Measurements from ENCODE around the gene GART. TPM values are rescaled to one million over a fixed set of nuclear protein-coding genes. Genes with fewer than 3 reads are reported as not detected.
A peak's percentile ranks its signal among the peaks of the same experiment; 100 is the strongest.

Gene GART
- total RNA-seq, 1 donor from 2014 or later, result 139 TPM

- Mint-ChIP-seq H3K27me3 (ENCODE audit: low read depth) (peaks cover 12% of the 10 kb centered on the region), H3K4me3 (peak within 1 kb of the TSS; percentile 88), H3K36me3 (ENCODE audit: low read depth) (no peaks in the 10 kb centered on the region), H3K27ac (ENCODE audit: unreplicated experiment) (peak within 1 kb of the TSS; percentile 93), H3K9me3 (no peaks in the 10 kb centered on the region), H3K4me1 (peaks cover 12% of the 10 kb centered on the region)
- TF ChIP-seq, protein P1, sequence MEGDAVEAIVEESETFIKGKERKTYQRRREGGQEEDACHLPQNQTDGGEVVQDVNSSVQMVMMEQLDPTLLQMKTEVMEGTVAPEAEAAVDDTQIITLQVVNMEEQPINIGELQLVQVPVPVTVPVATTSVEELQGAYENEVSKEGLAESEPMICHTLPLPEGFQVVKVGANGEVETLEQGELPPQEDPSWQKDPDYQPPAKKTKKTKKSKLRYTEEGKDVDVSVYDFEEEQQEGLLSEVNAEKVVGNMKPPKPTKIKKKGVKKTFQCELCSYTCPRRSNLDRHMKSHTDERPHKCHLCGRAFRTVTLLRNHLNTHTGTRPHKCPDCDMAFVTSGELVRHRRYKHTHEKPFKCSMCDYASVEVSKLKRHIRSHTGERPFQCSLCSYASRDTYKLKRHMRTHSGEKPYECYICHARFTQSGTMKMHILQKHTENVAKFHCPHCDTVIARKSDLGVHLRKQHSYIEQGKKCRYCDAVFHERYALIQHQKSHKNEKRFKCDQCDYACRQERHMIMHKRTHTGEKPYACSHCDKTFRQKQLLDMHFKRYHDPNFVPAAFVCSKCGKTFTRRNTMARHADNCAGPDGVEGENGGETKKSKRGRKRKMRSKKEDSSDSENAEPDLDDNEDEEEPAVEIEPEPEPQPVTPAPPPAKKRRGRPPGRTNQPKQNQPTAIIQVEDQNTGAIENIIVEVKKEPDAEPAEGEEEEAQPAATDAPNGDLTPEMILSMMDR (conservative IDR thresholded peaks at IDR 0.05), result no peak
- peak; percentile 94 for DNase-seq (ENCODE audit: low read depth, low spot score)
Observed at GRCh38 chr21:33491373-33492102, 50.4 kb downstream of the GART start, which contains the start of gene DNAJC28. TSS of gene DNAJC28 (minus strand) at chr21:33491716. CDS start at chr21:33489393, 2,323 bp downstream.

GRCh38 chr21:33490991-33491372, 50.9 kb downstream of the GART start:
- no peak overlapping the region for H3K27ac Mint-ChIP-seq (ENCODE audit: unreplicated experiment)
- peak overlapping the region; percentile 88 for H3K4me3 Mint-ChIP-seq
- peaks cover 12% of the 10 kb centered on the region for H3K4me1 Mint-ChIP-seq
- TF ChIP-seq, protein P1 (conservative IDR thresholded peaks at IDR 0.05), result no peak
- no peaks in the 10 kb centered on the region for H3K9me3 Mint-ChIP-seq
- H3K36me3 Mint-ChIP-seq (ENCODE audit: low read depth), result no peaks in the 10 kb centered on the region
- H3K27me3 Mint-ChIP-seq (ENCODE audit: low read depth), result peaks cover 10% of the 10 kb centered on the region
- DNase-seq (ENCODE audit: low read depth, low spot score), result no peak

DNA sequence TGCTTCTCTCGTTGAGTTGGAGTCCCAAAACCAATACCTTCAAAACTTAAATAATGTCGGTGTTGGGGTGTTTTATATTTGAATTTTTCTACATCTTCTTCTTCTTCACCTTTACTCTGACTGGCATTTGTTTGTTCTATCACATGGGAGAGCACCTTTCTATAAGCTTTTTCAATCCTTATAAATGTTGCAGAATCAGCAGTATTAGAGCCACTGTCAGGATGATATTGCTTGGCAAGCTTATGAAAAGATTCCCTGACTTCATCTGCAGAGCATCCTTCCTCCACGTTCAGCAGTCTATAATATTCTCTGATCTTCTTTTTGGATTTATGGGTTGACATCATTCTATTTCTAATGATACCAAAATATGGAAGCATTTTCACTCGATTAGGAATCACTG, 53.0 kb downstream of the GART start:
- Mint-ChIP-seq H3K4me1 (peaks cover 12% of the 10 kb centered on the region), H3K27ac (ENCODE audit: unreplicated experiment) (no peak overlapping the region), H3K4me3 (peak overlapping the region; percentile 29), H3K9me3 (no peaks in the 10 kb centered on the region), H3K27me3 (ENCODE audit: low read depth) (no peaks in the 10 kb centered on the region), H3K36me3 (ENCODE audit: low read depth) (no peaks in the 10 kb centered on the region)
- TF ChIP-seq, protein P1 (conservative IDR thresholded peaks at IDR 0.05), result no peak
- no peak for DNase-seq (ENCODE audit: low read depth, low spot score)

DNA sequence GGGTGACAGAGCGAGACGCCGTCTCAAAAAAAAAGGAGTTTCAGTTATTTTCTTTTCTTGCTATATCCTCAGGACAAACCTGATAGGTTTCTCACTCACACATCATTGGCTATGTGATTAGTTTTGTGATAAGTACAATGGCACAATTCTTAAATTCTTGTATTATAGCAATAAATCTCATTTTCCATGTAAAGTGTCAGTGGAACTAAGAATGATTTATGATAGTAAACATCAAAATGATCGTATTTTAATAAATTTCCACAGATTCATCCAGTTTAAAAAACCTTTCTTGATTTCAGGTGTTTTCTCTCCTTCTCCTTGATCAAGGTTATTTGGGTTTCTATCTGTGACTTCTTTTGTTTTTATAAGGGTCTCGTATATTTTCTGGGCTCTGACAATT, 53.9 kb downstream of the GART start:
- no peaks in the 10 kb centered on the region for H3K27me3 Mint-ChIP-seq (ENCODE audit: low read depth)
- no peak for DNase-seq (ENCODE audit: low read depth, low spot score)
- H3K9me3 Mint-ChIP-seq, result no peaks in the 10 kb centered on the region
- peaks cover 12% of the 10 kb centered on the region for H3K4me1 Mint-ChIP-seq
- no peak overlapping the region for H3K4me3 Mint-ChIP-seq
- TF ChIP-seq, protein P1 (conservative IDR thresholded peaks at IDR 0.05), result no peak
- H3K36me3 Mint-ChIP-seq (ENCODE audit: low read depth), result no peaks in the 10 kb centered on the region
- H3K27ac Mint-ChIP-seq (ENCODE audit: unreplicated experiment), result no peak overlapping the region

- no peaks in the 10 kb centered on the region for H3K36me3 Mint-ChIP-seq (ENCODE audit: low read depth)
- TF ChIP-seq, protein P1 (conservative IDR thresholded peaks at IDR 0.05), result no peak
- H3K4me3 Mint-ChIP-seq, result peak overlapping the region; percentile 98
- peaks cover 20% of the 10 kb centered on the region for H3K4me1 Mint-ChIP-seq
- H3K27ac Mint-ChIP-seq (ENCODE audit: unreplicated experiment), result no peak overlapping the region
- H3K9me3 Mint-ChIP-seq, result no peaks in the 10 kb centered on the region
- no peaks in the 10 kb centered on the region for H3K27me3 Mint-ChIP-seq (ENCODE audit: low read depth)
- no peak for DNase-seq (ENCODE audit: low read depth, low spot score)
Observed at GRCh38 chr21:33481314-33481943, 60.5 kb downstream of the GART start.

Data from neural crest cell (in vitro differentiated cells).